ENCODE data around the gene PRDM2.

GRCh38 chr1:13871413-13871812 lies 171.4 kb downstream of the PRDM2 start:
- no peak for TF ChIP-seq CTCF (IDR thresholded peaks at IDR 0.05; ENCODE audit: low read length)
- TF ChIP-seq EZH2 (optimal IDR thresholded peaks at IDR 0.05; ENCODE audit: low read depth, low read length): no peak
- no peak for TF ChIP-seq EZH2phosphoT487 (IDR thresholded peaks at IDR 0.05; ENCODE audit: low read length)
